Keratinocyte (primary cell): Measurements from ENCODE around the gene PCNT.

Experiments used
- CTCF ChIP-seq, 3 experiments: IDR thresholded peaks in 1 of 3; conservative IDR thresholded peaks in 1 of 3; optimal IDR thresholded peaks in 1 of 3; 2 replicates in 2 of 3; 3 replicates in 1 of 3; pipeline versions ENCODE3 to v1.5.1; 2011; ENCODE audit warnings: low read length in 3 of 3, mild to moderate bottlenecking in 3 of 3, moderate library complexity in 2 of 3, control low read depth in 1 of 3, inconsistent platforms in 1 of 3; ENCODE audit not compliant: insufficient read depth in 2 of 3; ENCODE audit errors: extremely low read depth in 1 of 3
- EZH2 ChIP-seq: IDR thresholded peaks from one replicate; pipeline ENCODE4 v1.6.1; 2012; ENCODE audit warnings: inconsistent platforms, mild to moderate bottlenecking, low read length, moderate library complexity

- TF ChIP-seq CTCF (optimal IDR thresholded peaks at IDR 0.05 in 1 of 3, IDR thresholded peaks at IDR 0.05 in 1 of 3, conservative IDR thresholded peaks at IDR 0.05 in 1 of 3; ENCODE audit: extremely low read depth in 1 of 3, insufficient read depth in 2 of 3, low read length in 3 of 3) (no peak), EZH2 (no peak)
These were observed 87.3 kb downstream of the PCNT start for GRCh38 chr21:46411236-46411635.
